ENCODE measurements around the gene RGS8.
"Not testable (repeated sequence)": the region's sequence is repeated elsewhere in the genome, so short reads cannot be mapped to it uniquely, and the experiment has no call there.

RGS8 gene

GRCh38 chr1:182700351-182700709 lies 15.9 kb upstream of the RGS8 start:
- DNase-seq, result no peak

GRCh38 chr1:182699393-182700350 lies 15.3 kb upstream of the RGS8 start:
- DNase-seq, result no peak

- no peak for DNase-seq
Measured at GRCh38 chr1:182698971-182699370, 14.6 kb upstream of the RGS8 start.

GRCh38 chr1:182693139-182693538 lies 8.8 kb upstream of the RGS8 start:
- not testable (repeated sequence) for DNase-seq

GRCh38 chr1:182690886-182691443 lies 6.6 kb upstream of the RGS8 start:
- no peak for DNase-seq

- no peak for DNase-seq
Measured at GRCh38 chr1:182688436-182689205, 4.2 kb upstream of the RGS8 start.

- DNase-seq, result no peak
Measured at GRCh38 chr1:182687361-182687760, 3.0 kb upstream of the RGS8 start.

- no peak for DNase-seq
Measured at GRCh38 chr1:182686446-182686845, 2.1 kb upstream of the RGS8 start.

- no peak for DNase-seq
Measured at GRCh38 chr1:182685215-182685614, 828 bp upstream of the RGS8 start.

GRCh38 chr1:182682898-182683501 lies 1.4 kb downstream of the RGS8 start:
- DNase-seq, result no peak

GRCh38 chr1:182682406-182682805 lies 2.0 kb downstream of the RGS8 start:
- DNase-seq, result no peak

GRCh38 chr1:182681568-182681912 lies 2.8 kb downstream of the RGS8 start:
- DNase-seq, result no peak

- DNase-seq, result no peak
Measured at GRCh38 chr1:182680901-182681567, 3.4 kb downstream of the RGS8 start.

- DNase-seq, result no peak
Measured at GRCh38 chr1:182680408-182680807, 4.0 kb downstream of the RGS8 start.

- no peak for DNase-seq
Measured at GRCh38 chr1:182679684-182680083, 4.7 kb downstream of the RGS8 start.

GRCh38 chr1:182677397-182678098 lies 6.8 kb downstream of the RGS8 start:
- no peak for DNase-seq

- no peak for DNase-seq
Measured at GRCh38 chr1:182676274-182676673, 8.1 kb downstream of the RGS8 start.

GRCh38 chr1:182674346-182675246 lies 9.8 kb downstream of the RGS8 start:
- no peak for DNase-seq

GRCh38 chr1:182672487-182672836 lies 11.9 kb downstream of the RGS8 start:
- no peak for DNase-seq

GRCh38 chr1:182671750-182672486 lies 12.5 kb downstream of the RGS8 start:
- DNase-seq, result no peak
